Endometrium (tissue), 2 donors: Measurements from ENCODE around the gene NEK1.

ENCODE experiments used
- FAIRE-seq: peaks from 2 replicates; lab custom pipeline; 2012; peaks lifted over from hg19 to GRCh38; lab: Jason Lieb, UNC
- donor health status: control.
- donor health status: control.

NEK1 gene

GRCh38 chr4:169417629-169418282, 194.6 kb downstream of the NEK1 start:
- FAIRE-seq = no peak

DNA sequence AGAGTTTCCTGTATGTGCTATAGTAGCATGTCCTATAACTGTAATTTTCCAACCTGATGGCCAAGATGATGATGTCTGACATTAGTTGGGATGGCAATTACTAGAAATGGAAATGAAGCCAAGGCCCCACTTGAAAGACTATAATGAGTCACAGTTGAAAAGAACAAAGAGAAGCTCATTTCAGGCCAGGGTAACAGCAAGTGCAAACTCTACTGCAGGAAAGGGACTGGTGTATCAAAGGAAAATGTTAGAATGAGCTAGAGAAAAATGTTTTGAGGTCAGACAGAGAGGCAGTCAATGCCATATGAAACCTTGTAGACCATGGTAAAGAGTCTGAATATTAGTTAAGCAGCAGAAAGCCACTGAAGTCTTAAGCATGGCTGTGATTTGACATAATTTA, 195.4 kb downstream of the NEK1 start:
- no peak for FAIRE-seq

DNA sequence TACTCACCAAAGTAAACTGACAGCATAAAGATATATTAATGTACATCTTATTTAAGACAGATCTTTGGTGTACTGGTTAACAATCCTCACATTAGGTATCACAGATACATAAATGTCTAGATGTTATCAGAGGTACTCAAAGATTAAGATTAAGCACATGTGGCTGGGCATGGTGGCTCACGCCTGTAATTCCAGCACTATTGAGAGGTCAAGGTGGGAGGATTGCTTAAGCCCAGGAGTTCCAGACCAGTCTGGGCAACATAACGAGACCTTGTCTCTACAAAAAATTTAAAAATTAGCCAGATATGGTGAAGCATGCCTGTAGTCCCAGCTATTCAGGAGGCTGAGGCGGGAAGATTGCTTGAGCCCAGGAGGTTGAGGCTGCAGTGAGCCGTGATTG, 195.9 kb downstream of the NEK1 start:
- FAIRE-seq = no peak

GRCh38 chr4:169414913-169415312, 197.5 kb downstream of the NEK1 start:
- FAIRE-seq = no peak

- no peak for FAIRE-seq
Observed at GRCh38 chr4:169412046-169412445, 200.3 kb downstream of the NEK1 start.

DNA sequence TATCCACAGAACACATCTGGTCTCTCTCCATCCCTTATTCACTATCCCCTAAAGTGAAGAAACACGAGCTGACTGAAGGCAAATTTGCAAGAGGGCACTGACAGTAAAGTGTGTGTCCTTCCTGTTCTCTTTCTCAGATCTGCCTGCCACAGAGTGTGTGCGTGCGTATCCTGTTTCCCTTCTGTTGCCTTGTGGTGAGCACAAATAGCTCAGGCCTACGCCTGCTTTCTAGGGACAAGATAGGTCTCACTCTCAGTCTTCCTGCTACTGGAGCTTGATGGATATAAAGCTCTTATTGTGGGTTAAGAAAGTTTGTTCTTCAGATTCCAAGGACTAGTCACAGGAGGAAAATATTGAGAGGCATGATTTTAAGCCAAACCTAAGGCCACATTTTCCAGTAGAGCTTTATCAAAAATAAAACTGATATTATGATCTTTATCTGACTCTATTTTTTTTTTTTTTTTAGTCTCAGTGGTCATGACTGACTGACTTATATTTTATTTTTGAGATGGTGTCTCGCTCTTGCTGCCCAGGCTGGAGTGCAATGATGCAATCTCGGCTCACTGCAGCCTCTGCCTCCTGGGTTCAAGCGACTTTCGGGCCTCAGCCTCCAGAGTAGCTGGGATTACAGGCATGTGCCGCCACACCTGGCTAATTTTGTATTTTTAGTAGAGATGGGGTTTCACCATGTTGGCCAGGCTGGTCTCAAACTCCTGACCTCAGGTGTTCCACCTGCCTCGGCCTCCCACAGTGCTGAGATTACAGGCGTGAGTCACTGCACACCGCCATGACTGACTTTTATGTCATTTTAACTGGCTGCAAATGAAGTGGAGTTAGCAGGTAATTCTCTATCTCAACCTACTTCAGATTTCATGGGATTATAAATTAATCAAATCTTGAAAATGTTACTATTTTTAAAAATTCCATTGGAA, 201.3 kb downstream of the NEK1 start:
- FAIRE-seq = no peak

DNA sequence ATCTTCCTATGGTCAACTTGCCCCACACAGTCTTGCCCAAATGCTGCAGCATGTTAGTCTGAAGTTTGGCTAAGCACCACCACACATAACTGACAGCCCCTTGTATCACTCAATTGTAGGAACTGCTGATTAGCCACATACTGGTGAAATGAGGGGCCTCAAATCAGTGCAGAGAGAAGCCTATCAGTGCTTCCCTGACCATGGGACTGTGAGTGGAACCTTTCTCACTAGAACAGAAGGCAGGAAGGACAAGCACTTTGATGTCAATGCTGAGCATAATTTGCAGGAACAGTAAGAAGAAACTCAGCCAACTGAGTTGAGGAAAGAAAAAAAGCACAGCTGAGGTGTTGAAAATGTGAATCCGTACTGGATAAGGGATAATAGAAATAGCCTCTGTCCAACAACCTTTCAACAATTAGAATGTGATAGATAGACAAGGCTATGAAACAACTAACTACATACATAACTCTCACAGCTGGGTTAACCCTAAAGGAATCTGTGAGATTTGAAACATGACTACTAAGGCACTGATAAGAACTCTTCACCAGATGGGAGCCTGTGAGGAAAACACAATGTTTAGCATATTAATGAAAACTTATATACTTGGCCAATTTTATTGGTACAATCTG, 205.1 kb downstream of the NEK1 start:
- FAIRE-seq = no peak

- no peak for FAIRE-seq
Observed at GRCh38 chr4:169404960-169405359, 207.4 kb downstream of the NEK1 start.

DNA sequence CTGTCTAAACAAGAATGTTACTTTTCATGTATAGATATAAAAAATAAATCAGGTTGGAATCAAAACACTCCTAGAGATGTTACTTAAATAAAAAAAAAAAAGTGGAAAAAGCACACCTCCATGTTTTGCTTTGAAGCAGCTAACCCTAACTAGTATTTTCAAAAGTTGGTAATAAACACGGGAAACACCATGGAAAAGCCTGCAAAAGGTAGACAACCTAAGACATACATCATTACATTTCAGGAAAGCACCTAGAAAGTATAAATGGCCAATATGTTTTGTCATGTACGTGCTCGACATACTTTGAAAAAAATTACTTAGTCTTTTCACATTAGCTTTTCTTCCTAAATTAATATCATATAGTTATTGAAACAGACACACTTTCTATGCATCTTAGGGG, 211.6 kb downstream of the NEK1 start:
- FAIRE-seq = no peak

- no peak for FAIRE-seq
Observed at GRCh38 chr4:169399976-169400767, 212.2 kb downstream of the NEK1 start.

GRCh38 chr4:169398316-169398715, 214.1 kb downstream of the NEK1 start:
- FAIRE-seq = peak; percentile 92

GRCh38 chr4:169397762-169398161, 214.6 kb downstream of the NEK1 start:
- no peak for FAIRE-seq

- no peak for FAIRE-seq
Observed at GRCh38 chr4:169385376-169385775, 227.0 kb downstream of the NEK1 start.

- FAIRE-seq = no peak
Observed at GRCh38 chr4:169384779-169385178, 227.6 kb downstream of the NEK1 start.

- no peak for FAIRE-seq
Observed at GRCh38 chr4:169383724-169384123, 228.7 kb downstream of the NEK1 start.

DNA sequence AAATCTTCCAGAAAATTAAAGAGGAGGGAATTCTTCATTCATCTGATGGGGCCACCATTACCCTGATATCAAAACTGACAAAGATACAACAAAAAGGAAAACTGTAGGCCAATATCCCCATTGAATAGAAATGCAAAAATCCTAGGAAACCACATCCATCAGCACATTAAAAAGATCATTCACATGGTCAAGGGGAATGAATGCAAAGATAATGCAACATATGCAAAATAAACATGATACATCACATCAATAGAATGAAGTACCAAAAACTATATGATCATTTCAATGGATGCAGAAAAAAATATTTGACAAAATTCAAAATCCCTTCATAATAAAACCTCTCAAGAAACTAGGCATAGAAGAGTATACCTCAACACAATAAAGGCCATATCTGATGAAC, 232.7 kb downstream of the NEK1 start:
- FAIRE-seq = no peak

GRCh38 chr4:169377367-169377766, 235.0 kb downstream of the NEK1 start:
- no peak for FAIRE-seq

DNA sequence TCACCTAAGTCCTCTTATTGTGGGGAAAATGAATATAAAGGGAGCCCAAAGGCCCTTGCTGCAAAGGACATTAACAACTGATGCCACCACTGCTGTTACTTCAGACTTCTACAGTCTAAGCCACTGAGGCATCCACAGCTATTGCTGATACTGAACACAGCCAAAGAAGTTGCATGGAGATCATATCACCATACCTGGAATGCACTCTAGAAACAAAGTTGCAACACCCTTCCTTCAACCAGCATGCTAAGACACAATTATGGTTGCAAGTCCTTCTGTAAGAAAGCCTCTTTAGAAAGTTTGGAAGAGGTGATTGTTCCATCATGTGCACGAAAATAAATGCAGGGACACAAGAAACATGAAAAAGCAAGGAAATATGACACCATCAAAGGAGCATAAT, 236.0 kb downstream of the NEK1 start:
- no peak for FAIRE-seq

DNA sequence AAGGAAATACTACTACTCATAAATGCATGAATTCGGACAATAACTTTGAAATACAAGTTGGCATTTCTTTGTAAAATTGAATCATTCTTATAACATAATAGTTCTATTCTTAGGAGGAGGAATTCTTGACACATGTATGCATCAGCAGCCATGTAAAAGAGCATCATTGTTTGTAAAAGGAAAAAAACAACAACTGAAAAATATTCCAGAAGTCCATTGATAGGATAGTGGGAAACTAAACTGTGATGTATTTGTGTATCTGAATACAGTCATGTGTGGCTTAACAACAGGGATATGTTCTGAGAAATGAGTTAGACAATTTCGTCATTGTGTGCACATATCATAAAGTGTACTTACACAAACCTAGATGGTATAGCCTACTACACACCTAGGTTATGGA, 239.6 kb downstream of the NEK1 start:
- FAIRE-seq = no peak

GRCh38 chr4:169369634-169370033, 242.7 kb downstream of the NEK1 start:
- no peak for FAIRE-seq

GRCh38 chr4:169367826-169368225, 244.6 kb downstream of the NEK1 start:
- no peak for FAIRE-seq

GRCh38 chr4:169366821-169367220, 245.6 kb downstream of the NEK1 start:
- no peak for FAIRE-seq
